Osteocyte (in vitro differentiated cells): ENCODE data around the gene COL4A2. TPM values are rescaled to one million over a fixed set of nuclear protein-coding genes. Genes with fewer than 3 reads are reported as not detected.
"Not testable (repeated sequence)": the region's sequence is repeated elsewhere in the genome, so short reads cannot be mapped to it uniquely, and the experiment has no call there.

ENCODE experiments used
- DNase-seq: peaks from one replicate; pipeline ENCODE4 v3.0.0; 2021; ENCODE audit warnings: mixed read lengths; ENCODE audit not compliant: unreplicated experiment; ENCODE audit errors: extremely low spot score
- H3K27ac Mint-ChIP-seq: one replicate; pipeline ENCODE4 v1.8.0; 2021; ENCODE audit warnings: mild to moderate bottlenecking, mixed read lengths; ENCODE audit not compliant: unreplicated experiment
- H3K27me3 Mint-ChIP-seq: one replicate; pipeline ENCODE4 v1.8.0; 2021; ENCODE audit warnings: mixed read lengths; ENCODE audit not compliant: unreplicated experiment
- H3K36me3 Mint-ChIP-seq: one replicate; pipeline ENCODE4 v1.8.0; 2021; ENCODE audit warnings: mixed read lengths; ENCODE audit not compliant: unreplicated experiment
- H3K4me1 Mint-ChIP-seq: one replicate; pipeline ENCODE4 v1.8.0; 2021; ENCODE audit warnings: mixed read lengths; ENCODE audit not compliant: unreplicated experiment
- H3K4me3 Mint-ChIP-seq: one replicate; pipeline ENCODE4 v1.8.0; 2021; ENCODE audit warnings: mild to moderate bottlenecking, moderate library complexity, mixed read lengths; ENCODE audit not compliant: unreplicated experiment
- H3K9me3 Mint-ChIP-seq: one replicate; pipeline ENCODE4 v1.8.0; 2021; ENCODE audit warnings: mixed read lengths; ENCODE audit not compliant: unreplicated experiment
- total RNA-seq: library from RNA; stranded (reverse); gene quantifications from 2 replicates; pipeline ENCODE4 v1.2.1, GENCODE V29; 2021
- TF ChIP-seq, protein P1 (sequence below): fragments of 200-600 bp; sonication (generic); IDR thresholded peaks from 2 replicates; pipeline ENCODE4 v1.5.0; 2021; ENCODE audit warnings: antibody characterized with exemption, mild to moderate bottlenecking, moderate library complexity

COL4A2 gene
- total RNA-seq, 1 donor from 2014 or later, result 2,001 TPM

DNA sequence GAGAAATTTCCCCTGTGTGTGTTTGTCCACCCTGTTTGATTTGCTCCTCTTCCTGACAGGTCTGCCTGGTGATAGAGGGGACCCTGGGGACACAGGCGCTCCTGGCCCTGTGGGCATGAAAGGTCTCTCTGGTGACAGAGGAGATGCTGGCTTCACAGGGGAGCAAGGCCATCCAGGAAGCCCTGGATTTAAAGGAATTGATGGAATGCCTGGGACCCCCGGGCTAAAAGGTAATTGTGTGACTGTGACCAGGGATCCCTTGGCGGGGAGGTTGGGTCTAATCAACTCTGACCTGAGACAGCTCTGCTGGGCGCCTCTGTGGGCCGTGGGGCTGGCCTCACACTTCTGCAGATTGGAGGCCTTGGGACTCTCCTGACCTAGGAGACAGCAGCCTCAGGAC is 173.1 kb downstream of the COL4A2 start:
- Mint-ChIP-seq H3K4me1 (no peaks in the 10 kb centered on the region), H3K9me3 (no peaks in the 10 kb centered on the region), H3K27me3 (no peaks in the 10 kb centered on the region), H3K4me3 (no peak overlapping the region), H3K36me3 (peaks cover 60% of the 10 kb centered on the region), H3K27ac (peak overlapping the region; percentile 47)
- TF ChIP-seq, protein P1, sequence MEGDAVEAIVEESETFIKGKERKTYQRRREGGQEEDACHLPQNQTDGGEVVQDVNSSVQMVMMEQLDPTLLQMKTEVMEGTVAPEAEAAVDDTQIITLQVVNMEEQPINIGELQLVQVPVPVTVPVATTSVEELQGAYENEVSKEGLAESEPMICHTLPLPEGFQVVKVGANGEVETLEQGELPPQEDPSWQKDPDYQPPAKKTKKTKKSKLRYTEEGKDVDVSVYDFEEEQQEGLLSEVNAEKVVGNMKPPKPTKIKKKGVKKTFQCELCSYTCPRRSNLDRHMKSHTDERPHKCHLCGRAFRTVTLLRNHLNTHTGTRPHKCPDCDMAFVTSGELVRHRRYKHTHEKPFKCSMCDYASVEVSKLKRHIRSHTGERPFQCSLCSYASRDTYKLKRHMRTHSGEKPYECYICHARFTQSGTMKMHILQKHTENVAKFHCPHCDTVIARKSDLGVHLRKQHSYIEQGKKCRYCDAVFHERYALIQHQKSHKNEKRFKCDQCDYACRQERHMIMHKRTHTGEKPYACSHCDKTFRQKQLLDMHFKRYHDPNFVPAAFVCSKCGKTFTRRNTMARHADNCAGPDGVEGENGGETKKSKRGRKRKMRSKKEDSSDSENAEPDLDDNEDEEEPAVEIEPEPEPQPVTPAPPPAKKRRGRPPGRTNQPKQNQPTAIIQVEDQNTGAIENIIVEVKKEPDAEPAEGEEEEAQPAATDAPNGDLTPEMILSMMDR, result no peak
- no peak for DNase-seq

DNA sequence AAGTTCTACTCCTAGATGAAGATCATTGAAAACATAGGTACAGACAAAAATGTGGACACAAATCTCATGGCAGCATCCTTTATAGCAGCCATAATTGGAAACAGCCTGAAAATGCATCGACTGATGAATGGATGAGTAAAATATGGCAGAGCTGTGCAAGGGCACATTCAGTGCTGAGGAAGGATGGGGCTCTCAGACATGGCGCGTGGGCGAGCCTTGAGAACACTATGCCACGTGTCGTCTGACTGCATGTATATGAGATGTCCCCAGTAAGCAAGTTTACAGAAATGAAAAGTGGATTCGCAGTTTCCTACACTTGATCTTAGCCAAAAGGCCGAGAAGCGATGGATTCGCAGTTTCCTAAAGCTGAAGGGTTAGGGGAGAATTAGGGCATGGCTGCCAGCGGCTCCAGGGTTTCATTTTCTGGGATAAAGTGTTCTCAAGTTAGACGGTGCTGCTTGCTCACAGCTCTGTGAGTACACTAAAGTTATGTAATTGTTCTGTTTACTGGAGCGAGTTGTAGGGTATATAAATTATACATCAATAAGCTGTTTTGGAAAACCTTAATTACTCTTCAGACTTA is 176.4 kb downstream of the COL4A2 start:
- no peak overlapping the region for H3K4me3 Mint-ChIP-seq
- H3K4me1 Mint-ChIP-seq, result peaks cover 8% of the 10 kb centered on the region
- peak overlapping the region; percentile 53 for H3K27ac Mint-ChIP-seq
- no peak for DNase-seq
- no peaks in the 10 kb centered on the region for H3K27me3 Mint-ChIP-seq
- TF ChIP-seq, protein P1, result no peak
- H3K9me3 Mint-ChIP-seq, result no peaks in the 10 kb centered on the region
- H3K36me3 Mint-ChIP-seq, result peaks cover 40% of the 10 kb centered on the region

DNA sequence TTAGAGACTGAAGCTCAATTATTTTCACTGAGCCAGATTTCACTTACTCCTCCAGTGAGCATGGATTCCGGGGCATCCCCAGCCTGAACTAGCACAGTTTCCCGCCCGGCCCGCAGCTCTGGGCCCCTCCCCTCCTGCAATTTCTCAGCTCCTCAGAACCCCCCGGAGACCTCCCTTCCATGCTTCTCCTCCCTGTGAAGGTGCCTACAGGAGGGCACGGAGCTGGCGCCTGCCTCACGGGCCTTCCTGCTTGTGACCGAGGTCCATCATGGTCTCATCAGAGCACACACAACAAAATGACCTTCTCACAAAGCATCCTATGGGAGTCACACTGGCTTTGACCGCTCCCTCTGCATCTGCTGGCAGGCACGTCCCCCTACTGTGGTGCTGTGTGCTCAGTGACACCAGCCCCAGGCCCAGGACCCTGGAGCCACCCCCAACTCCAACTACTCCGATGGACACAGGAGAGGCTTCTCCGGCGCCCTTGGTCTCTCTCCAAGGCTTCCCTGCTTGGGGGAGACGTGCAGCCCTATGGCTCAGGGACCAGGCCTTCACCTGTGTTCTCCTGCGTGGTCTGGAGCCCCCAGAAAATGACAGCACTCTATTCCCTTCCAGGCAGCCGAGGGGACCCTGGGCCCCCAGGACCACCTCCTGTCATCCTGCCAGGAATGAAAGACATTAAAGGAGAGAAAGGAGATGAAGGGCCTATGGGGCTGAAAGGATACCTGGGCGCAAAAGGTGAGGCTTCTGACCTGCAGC is 177.4 kb downstream of the COL4A2 start:
- no peak for DNase-seq
- peaks cover 49% of the 10 kb centered on the region for H3K36me3 Mint-ChIP-seq
- H3K4me1 Mint-ChIP-seq, result peaks cover 8% of the 10 kb centered on the region
- no peaks in the 10 kb centered on the region for H3K9me3 Mint-ChIP-seq
- peak overlapping the region; percentile 53 for H3K27ac Mint-ChIP-seq
- H3K27me3 Mint-ChIP-seq, result no peaks in the 10 kb centered on the region
- TF ChIP-seq, protein P1, result no peak
- no peak overlapping the region for H3K4me3 Mint-ChIP-seq

DNA sequence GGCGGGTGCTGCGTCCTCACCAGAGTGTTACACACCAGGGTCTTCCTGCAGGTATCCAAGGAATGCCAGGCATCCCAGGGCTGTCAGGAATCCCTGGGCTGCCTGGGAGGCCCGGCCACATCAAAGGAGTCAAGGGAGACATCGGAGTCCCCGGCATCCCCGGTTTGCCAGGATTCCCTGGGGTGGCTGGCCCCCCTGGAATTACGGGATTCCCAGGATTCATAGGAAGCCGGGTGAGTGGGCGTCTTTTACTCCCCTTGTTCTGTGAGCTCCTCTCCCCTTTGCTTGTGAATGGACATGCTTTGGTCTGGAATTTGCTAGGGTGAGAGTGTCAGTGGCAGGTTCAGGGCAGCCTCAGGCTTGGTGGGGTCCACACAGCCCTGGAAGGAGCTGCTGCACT is 178.5 kb downstream of the COL4A2 start:
- Mint-ChIP-seq H3K4me1 (peaks cover 8% of the 10 kb centered on the region), H3K27ac (peak overlapping the region; percentile 69), H3K36me3 (peaks cover 53% of the 10 kb centered on the region), H3K9me3 (no peaks in the 10 kb centered on the region), H3K27me3 (no peaks in the 10 kb centered on the region), H3K4me3 (no peak overlapping the region)
- TF ChIP-seq, protein P1, result no peak
- DNase-seq, result no peak

DNA sequence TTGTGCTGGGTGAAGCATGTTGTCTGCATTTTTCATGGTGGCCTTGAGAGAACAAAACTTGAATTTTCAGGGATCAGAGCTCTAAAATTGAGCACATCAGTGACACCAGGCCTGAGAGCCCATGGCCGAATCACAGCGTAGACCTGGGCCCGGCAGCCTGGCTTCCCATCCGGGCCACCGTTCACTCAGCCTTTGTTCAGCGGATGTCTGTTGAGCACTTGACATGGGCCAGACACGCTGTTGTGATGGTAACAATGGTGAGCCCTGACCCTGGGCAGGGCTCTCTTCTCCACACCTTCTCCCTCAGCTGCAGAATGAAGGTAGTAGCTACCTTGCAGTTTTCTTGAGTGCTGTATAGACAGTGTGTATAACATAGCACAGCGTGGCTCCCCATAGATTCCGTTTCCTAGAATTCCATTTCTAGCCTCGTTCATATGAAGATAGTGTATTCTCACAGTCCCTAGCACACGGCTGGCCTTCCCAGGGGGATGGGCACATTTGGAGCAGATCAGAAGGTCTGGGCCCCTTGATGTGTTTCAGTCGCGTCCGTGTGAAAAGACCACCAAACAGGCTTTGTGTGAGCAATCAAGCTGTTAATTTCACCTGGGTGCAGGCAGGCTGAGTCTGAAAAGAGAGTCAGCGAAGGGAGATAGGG is 179.1 kb downstream of the COL4A2 start:
- no peak for DNase-seq
- Mint-ChIP-seq H3K36me3 (peaks cover 59% of the 10 kb centered on the region), H3K27ac (peak overlapping the region; percentile 69), H3K9me3 (no peaks in the 10 kb centered on the region), H3K4me1 (peaks cover 8% of the 10 kb centered on the region), H3K27me3 (no peaks in the 10 kb centered on the region), H3K4me3 (no peak overlapping the region)
- TF ChIP-seq, protein P1, result no peak

DNA sequence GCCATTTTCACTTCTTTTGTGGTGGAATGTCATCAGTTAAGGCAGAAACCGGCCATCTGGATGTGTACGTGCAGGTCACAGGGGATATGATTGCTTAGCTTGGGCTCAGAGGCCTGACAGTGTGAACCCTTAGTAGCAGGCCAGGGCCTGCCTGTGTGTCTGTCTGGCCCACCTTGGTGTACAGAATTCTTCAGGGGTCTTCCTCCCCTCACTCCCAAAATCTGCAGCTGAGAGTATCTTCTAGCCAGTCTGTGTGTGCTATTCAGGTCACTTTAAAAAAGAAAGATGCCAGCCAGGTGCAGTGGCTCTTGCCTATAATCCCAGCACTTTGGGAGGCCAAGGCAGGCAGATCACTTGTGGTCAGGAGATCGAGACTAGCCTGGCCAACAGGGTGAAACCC is 179.8 kb downstream of the COL4A2 start:
- H3K4me1 Mint-ChIP-seq, H3K4me3 Mint-ChIP-seq, H3K9me3 Mint-ChIP-seq, H3K27me3 Mint-ChIP-seq, DNase-seq: not testable (repeated sequence)
- Mint-ChIP-seq H3K36me3 (peaks cover 63% of the 10 kb centered on the region), H3K27ac (peak overlapping the region; percentile 57)
